Measurements from ENCODE around the gene NUCKS1.

NUCKS1 gene

GRCh38 chr1:205689479-205689878 is 60.5 kb downstream of the NUCKS1 start:
- no peak overlapping the region for H2AFZ ChIP-seq (ENCODE audit: low read depth, low read length, severe bottlenecking)
- no peaks in the 10 kb centered on the region for H4K20me1 ChIP-seq (ENCODE audit: low read depth, low read length)
- H3K4me3 ChIP-seq (ENCODE audit: insufficient read depth, low read length, poor library complexity, severe bottlenecking): no peak overlapping the region
- no peaks in the 10 kb centered on the region for H3K79me2 ChIP-seq (ENCODE audit: insufficient read depth, low read length)
- H3F3A ChIP-seq (ENCODE audit: insufficient read depth): no peaks in the 10 kb centered on the region
- H3K9me2 ChIP-seq (replicated peaks; ENCODE audit: insufficient read depth, low read length): no peaks in the 10 kb centered on the region
- H3K4me2 ChIP-seq (ENCODE audit: low read depth, low read length, poor library complexity, severe bottlenecking): no peak overlapping the region
- H3K36me3 ChIP-seq (ENCODE audit: low read length): no peaks in the 10 kb centered on the region
- no peak overlapping the region for H3K27ac ChIP-seq (ENCODE audit: low read depth, low read length)
- TF ChIP-seq, protein P1, sequence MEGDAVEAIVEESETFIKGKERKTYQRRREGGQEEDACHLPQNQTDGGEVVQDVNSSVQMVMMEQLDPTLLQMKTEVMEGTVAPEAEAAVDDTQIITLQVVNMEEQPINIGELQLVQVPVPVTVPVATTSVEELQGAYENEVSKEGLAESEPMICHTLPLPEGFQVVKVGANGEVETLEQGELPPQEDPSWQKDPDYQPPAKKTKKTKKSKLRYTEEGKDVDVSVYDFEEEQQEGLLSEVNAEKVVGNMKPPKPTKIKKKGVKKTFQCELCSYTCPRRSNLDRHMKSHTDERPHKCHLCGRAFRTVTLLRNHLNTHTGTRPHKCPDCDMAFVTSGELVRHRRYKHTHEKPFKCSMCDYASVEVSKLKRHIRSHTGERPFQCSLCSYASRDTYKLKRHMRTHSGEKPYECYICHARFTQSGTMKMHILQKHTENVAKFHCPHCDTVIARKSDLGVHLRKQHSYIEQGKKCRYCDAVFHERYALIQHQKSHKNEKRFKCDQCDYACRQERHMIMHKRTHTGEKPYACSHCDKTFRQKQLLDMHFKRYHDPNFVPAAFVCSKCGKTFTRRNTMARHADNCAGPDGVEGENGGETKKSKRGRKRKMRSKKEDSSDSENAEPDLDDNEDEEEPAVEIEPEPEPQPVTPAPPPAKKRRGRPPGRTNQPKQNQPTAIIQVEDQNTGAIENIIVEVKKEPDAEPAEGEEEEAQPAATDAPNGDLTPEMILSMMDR (IDR thresholded peaks at IDR 0.05; ENCODE audit: insufficient read depth, low read length, poor library complexity, severe bottlenecking): no peak
- no peak for TF ChIP-seq EZH2phosphoT487 (conservative IDR thresholded peaks at IDR 0.05; ENCODE audit: low read length)
- H3K27me3 ChIP-seq (ENCODE audit: low read length): no peaks in the 10 kb centered on the region
- H3K9me3 ChIP-seq (ENCODE audit: insufficient read depth, low read length): no peaks in the 10 kb centered on the region
- no peak overlapping the region for H3K9ac ChIP-seq (ENCODE audit: low read length)

DNA sequence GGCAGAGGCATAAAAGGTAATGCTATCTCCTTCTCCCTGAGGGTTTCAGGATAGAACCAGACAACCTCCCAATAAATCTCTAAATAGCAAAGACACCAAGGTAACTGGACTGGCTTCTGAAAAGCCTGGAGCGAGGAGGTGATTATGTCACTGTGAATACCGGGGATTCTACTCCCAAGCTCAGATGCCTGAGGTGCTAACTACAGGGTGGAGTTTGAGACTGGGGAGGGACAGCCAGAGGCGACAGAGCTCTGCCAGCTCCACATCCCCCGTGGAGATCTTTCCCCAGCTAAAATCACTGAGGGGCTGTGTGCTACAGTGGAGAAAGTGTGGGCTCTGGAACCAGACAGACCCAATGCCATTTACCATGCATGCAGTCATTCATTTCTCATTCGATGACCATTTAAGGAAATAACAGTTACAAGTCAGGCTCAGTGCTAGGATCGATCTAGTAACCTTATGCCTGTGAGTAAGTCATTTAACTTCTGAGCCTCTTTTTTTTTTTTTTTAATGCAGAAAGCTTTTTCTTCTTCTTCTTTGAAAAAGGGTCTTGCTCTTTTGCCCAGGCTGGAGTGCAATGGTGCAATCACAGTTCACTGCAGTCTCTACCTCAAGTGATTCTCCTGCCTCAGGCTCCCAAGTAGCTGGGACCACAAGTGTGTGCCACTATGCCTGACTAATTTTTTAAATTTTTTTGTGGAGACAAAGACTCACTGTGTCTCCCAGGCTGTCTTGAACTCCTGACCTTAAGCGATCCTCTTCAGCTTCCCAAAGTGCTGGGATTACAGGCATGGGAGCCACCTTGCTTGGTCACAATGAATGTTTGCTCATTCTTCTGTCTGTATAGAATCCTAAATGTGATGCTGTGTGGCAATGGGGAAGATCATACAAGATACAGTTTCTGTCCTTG is 61.6 kb downstream of the NUCKS1 start:
- H3K9me3 ChIP-seq (ENCODE audit: insufficient read depth, low read length): no peaks in the 10 kb centered on the region
- H2AFZ ChIP-seq (ENCODE audit: low read depth, low read length, severe bottlenecking): no peak overlapping the region
- no peaks in the 10 kb centered on the region for H3F3A ChIP-seq (ENCODE audit: insufficient read depth)
- H3K27ac ChIP-seq (ENCODE audit: low read depth, low read length): no peak overlapping the region
- no peaks in the 10 kb centered on the region for H3K9me2 ChIP-seq (replicated peaks; ENCODE audit: insufficient read depth, low read length)
- no peaks in the 10 kb centered on the region for H4K20me1 ChIP-seq (ENCODE audit: low read depth, low read length)
- H3K36me3 ChIP-seq (ENCODE audit: low read length): no peaks in the 10 kb centered on the region
- no peaks in the 10 kb centered on the region for H3K27me3 ChIP-seq (ENCODE audit: low read length)
- no peak overlapping the region for H3K4me3 ChIP-seq (ENCODE audit: insufficient read depth, low read length, poor library complexity, severe bottlenecking)
- TF ChIP-seq, protein P1 (IDR thresholded peaks at IDR 0.05; ENCODE audit: insufficient read depth, low read length, poor library complexity, severe bottlenecking): no peak
- no peak for TF ChIP-seq EZH2phosphoT487 (conservative IDR thresholded peaks at IDR 0.05; ENCODE audit: low read length)
- no peak overlapping the region for H3K4me2 ChIP-seq (ENCODE audit: low read depth, low read length, poor library complexity, severe bottlenecking)
- H3K9ac ChIP-seq (ENCODE audit: low read length): no peak overlapping the region
- H3K79me2 ChIP-seq (ENCODE audit: insufficient read depth, low read length): no peaks in the 10 kb centered on the region

DNA sequence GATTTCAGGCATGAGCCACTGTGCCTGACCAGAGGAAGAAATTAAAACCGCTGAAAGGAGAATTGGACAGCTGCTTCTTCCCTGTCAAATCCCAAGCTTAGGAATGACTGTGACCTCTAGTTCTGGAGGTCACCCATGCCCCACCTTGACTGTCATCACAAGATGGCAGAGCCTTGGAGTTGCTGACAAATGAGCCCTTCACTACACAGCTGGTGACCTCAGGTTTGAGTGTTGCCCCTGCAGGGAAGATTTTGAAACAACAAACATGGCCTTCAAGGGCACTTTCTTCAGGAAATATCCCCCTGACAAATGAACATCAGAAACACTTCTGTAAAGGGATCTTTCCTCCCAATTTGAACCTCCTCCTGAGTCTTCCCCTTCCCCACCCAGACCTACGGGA is 62.7 kb downstream of the NUCKS1 start:
- Histone ChIP-seq H2AFZ (ENCODE audit: low read depth, low read length, severe bottlenecking) (no peak overlapping the region), H3K9me2 (replicated peaks; ENCODE audit: insufficient read depth, low read length) (no peaks in the 10 kb centered on the region), H3K9ac (ENCODE audit: low read length) (no peak overlapping the region), H3F3A (ENCODE audit: insufficient read depth) (no peaks in the 10 kb centered on the region), H3K27me3 (ENCODE audit: low read length) (no peaks in the 10 kb centered on the region), H4K20me1 (ENCODE audit: low read depth, low read length) (no peaks in the 10 kb centered on the region), H3K4me2 (ENCODE audit: low read depth, low read length, poor library complexity, severe bottlenecking) (no peak overlapping the region), H3K27ac (ENCODE audit: low read depth, low read length) (no peak overlapping the region), H3K79me2 (ENCODE audit: insufficient read depth, low read length) (no peaks in the 10 kb centered on the region), H3K4me3 (ENCODE audit: insufficient read depth, low read length, poor library complexity, severe bottlenecking) (no peak overlapping the region), H3K9me3 (ENCODE audit: insufficient read depth, low read length) (no peaks in the 10 kb centered on the region), H3K36me3 (ENCODE audit: low read length) (no peaks in the 10 kb centered on the region)
- TF ChIP-seq EZH2phosphoT487 (conservative IDR thresholded peaks at IDR 0.05; ENCODE audit: low read length): no peak
- TF ChIP-seq, protein P1 (IDR thresholded peaks at IDR 0.05; ENCODE audit: insufficient read depth, low read length, poor library complexity, severe bottlenecking): no peak
